Measurements from ENCODE around the gene SDK1. TPM values are rescaled to one million over a fixed set of nuclear protein-coding genes. Genes with fewer than 3 reads are reported as not detected.

SDK1 gene, protein sequence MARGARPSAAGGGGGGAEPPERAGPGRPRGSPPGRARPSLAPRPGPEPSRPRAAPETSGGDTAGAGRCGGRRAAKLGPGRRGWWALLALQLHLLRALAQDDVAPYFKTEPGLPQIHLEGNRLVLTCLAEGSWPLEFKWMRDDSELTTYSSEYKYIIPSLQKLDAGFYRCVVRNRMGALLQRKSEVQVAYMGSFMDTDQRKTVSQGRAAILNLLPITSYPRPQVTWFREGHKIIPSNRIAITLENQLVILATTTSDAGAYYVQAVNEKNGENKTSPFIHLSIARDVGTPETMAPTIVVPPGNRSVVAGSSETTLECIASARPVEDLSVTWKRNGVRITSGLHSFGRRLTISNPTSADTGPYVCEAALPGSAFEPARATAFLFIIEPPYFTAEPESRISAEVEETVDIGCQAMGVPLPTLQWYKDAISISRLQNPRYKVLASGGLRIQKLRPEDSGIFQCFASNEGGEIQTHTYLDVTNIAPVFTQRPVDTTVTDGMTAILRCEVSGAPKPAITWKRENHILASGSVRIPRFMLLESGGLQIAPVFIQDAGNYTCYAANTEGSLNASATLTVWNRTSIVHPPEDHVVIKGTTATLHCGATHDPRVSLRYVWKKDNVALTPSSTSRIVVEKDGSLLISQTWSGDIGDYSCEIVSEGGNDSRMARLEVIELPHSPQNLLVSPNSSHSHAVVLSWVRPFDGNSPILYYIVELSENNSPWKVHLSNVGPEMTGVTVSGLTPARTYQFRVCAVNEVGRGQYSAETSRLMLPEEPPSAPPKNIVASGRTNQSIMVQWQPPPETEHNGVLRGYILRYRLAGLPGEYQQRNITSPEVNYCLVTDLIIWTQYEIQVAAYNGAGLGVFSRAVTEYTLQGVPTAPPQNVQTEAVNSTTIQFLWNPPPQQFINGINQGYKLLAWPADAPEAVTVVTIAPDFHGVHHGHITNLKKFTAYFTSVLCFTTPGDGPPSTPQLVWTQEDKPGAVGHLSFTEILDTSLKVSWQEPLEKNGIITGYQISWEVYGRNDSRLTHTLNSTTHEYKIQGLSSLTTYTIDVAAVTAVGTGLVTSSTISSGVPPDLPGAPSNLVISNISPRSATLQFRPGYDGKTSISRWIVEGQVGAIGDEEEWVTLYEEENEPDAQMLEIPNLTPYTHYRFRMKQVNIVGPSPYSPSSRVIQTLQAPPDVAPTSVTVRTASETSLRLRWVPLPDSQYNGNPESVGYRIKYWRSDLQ (N-terminal part only)
- total RNA-seq (1 to 10 TPM in 2 of 5 experiments, under 1 TPM in 3; 0.07 to 2.5 (median 0.54) TPM), polyA plus RNA-seq (under 1 TPM; 0.22 to 0.58 TPM), total RNA-seq (6.3 reads per million, percentile 28 among the genes with 10 or more reads in this experiment)

GRCh38 chr7:3300651-3301448 lies at the start of gene SDK1:
TSS of gene SDK1 (plus strand) at chr7:3301252. CDS start at chr7:3301587, 335 bp downstream.
- intact Hi-C loops (cut with micrococcal nuclease), result loop anchor here (1.0 to 10.0 kb wide), 9 partner anchors 162 to 1444 kb away; no protein-coding TSS in a partner anchor
- peak within 1 kb of the TSS in 6 of 9 donors; percentile 51 to 80 (median 70) for H3K27ac Mint-ChIP-seq

GRCh38 chr7:3254718-3255117 lies 46.3 kb upstream of the SDK1 start:
- Mint-ChIP-seq H3K27ac (no peak overlapping the region), H3K9me3 (peaks cover 0 to 5% (median 0%) of the 10 kb centered on the region in 11 donors), H3K27me3 (peaks cover 5 to 14% (median 11%) of the 10 kb centered on the region in 5 donors), H3K4me3 (no peak overlapping the region), H3K4me1 (peaks cover 0 to 3% (median 0%) of the 10 kb centered on the region in 7 donors), H3K36me3 (peaks cover 0 to 3% (median 0%) of the 10 kb centered on the region in 5 donors)
- ChIA-PET CTCF (no interaction called here), POLR2A (no interaction called here)
- Histone ChIP-seq H3K27me3 (ENCODE audit: control insufficient read depth in 2 of 2, insufficient read depth in 2 of 2, low read length in 2 of 2) (no peaks in the 10 kb centered on the region), H3K27ac (ENCODE audit: low read depth, low read length) (no peak overlapping the region), H3K4me3 (ENCODE audit: low read length) (no peak overlapping the region), H3K4me1 (ENCODE audit: control insufficient read depth in 2 of 2, insufficient read depth in 2 of 2, low read length in 2 of 2) (no peaks in the 10 kb centered on the region), H3K9me3 (ENCODE audit: control insufficient read depth in 2 of 3, low read length in 3 of 3) (no peaks in the 10 kb centered on the region), H3K36me3 (ENCODE audit: control insufficient read depth in 2 of 3, insufficient read depth in 3 of 3, low read length in 3 of 3) (no peaks in the 10 kb centered on the region)
- ATAC-seq, result no peak
- intact Hi-C loops (cut with micrococcal nuclease), result no loop called here
- DNase-seq, result no peak

More at GRCh38 chr7:3300651-3301448, at the start of gene SDK1:
- H3K4me3 ChIP-seq (ENCODE audit: low read length), result peak within 1 kb of the TSS; percentile 53
- no peak within 1 kb of the TSS for H3K27ac ChIP-seq (ENCODE audit: low read depth, low read length)
- peaks cover 5 to 7% of the 10 kb centered on the region in 2 donors for H3K4me1 ChIP-seq (ENCODE audit: control insufficient read depth in 2 of 2, insufficient read depth in 2 of 2, low read length in 2 of 2)
- ChIA-PET POLR2A (interaction anchor here (1.5 kb wide), 1 partner anchor 9 kb away, joined by 6 read pairs; no protein-coding TSS in a partner anchor), CTCF (interaction anchor here (0.9 kb wide), 1 partner anchor 374 kb away, joined by 4 read pairs; no protein-coding TSS in a partner anchor)
- H3K9me3 ChIP-seq (ENCODE audit: control insufficient read depth in 2 of 3, low read length in 3 of 3), result no peaks in the 10 kb centered on the region
- Mint-ChIP-seq H3K36me3 (no peaks in the 10 kb centered on the region), H3K27me3 (peaks cover 4 to 55% (median 7%) of the 10 kb centered on the region in 5 donors), H3K4me1 (peaks cover 7 to 26% (median 12%) of the 10 kb centered on the region in 7 donors), H3K4me3 (peak within 1 kb of the TSS; percentile 39 to 94 (median 89)), H3K9me3 (no peaks in the 10 kb centered on the region)
- no peaks in the 10 kb centered on the region for H3K36me3 ChIP-seq (ENCODE audit: control insufficient read depth in 2 of 3, insufficient read depth in 3 of 3, low read length in 3 of 3)
- peak; percentile 94 for ATAC-seq
- no peaks in the 10 kb centered on the region for H3K27me3 ChIP-seq (ENCODE audit: control insufficient read depth in 2 of 2, insufficient read depth in 2 of 2, low read length in 2 of 2)
- DNase-seq, result peak; percentile 84 to 96 (median 93)

GRCh38 chr7:3259711-3260400 lies 41.2 kb upstream of the SDK1 start:
- CTCF ChIA-PET, result interaction anchor here (0.7 kb wide), 1 partner anchor 1829 kb away, joined by 3 read pairs; no protein-coding TSS in a partner anchor
- no peak for DNase-seq
- no peaks in the 10 kb centered on the region for H3K9me3 ChIP-seq (ENCODE audit: control insufficient read depth in 2 of 3, low read length in 3 of 3)
- H3K36me3 ChIP-seq (ENCODE audit: control insufficient read depth in 2 of 3, insufficient read depth in 3 of 3, low read length in 3 of 3), result no peaks in the 10 kb centered on the region
- H3K27ac Mint-ChIP-seq, result no peak overlapping the region
- peaks cover 0 to 5% (median 0%) of the 10 kb centered on the region in 11 donors for H3K9me3 Mint-ChIP-seq
- H3K27me3 Mint-ChIP-seq, result peaks cover 5 to 27% (median 24%) of the 10 kb centered on the region in 5 donors
- no peak for ATAC-seq
- no peaks in the 10 kb centered on the region for H3K36me3 Mint-ChIP-seq
- no peak overlapping the region for H3K27ac ChIP-seq (ENCODE audit: low read depth, low read length)
- H3K4me1 ChIP-seq (ENCODE audit: control insufficient read depth in 2 of 2, insufficient read depth in 2 of 2, low read length in 2 of 2), result no peaks in the 10 kb centered on the region
- H3K4me3 Mint-ChIP-seq, result peak overlapping the region in 8 of 10 donors; percentile 35 to 83 (median 63)
- intact Hi-C loops (cut with micrococcal nuclease), result no loop called here
- POLR2A ChIA-PET, result no interaction called here
- H3K4me3 ChIP-seq (ENCODE audit: low read length), result no peak overlapping the region
- H3K27me3 ChIP-seq (ENCODE audit: control insufficient read depth in 2 of 2, insufficient read depth in 2 of 2, low read length in 2 of 2), result no peaks in the 10 kb centered on the region
- peaks cover 0 to 6% (median 0%) of the 10 kb centered on the region in 7 donors for H3K4me1 Mint-ChIP-seq

DNA sequence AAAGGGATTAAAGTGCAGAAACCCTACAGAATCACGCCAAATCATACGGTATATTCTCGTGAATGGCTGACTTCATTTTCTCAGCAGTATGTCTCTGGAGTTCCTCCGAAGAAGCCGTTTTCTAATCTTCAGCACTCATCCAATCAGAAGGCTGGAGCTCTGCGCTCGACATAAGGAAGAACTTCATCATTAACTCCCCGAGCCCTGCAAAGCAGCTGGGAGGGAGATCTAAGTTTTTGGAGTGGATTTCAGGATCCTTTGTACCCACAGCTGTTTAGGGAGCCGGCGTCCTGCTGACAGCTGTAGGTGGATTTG lies 40.7 kb upstream of the SDK1 start:
- Mint-ChIP-seq H3K36me3 (no peaks in the 10 kb centered on the region), H3K4me1 (peaks cover 0 to 6% (median 0%) of the 10 kb centered on the region in 7 donors), H3K27me3 (peaks cover 5 to 32% (median 27%) of the 10 kb centered on the region in 5 donors), H3K27ac (no peak overlapping the region), H3K9me3 (peaks cover 0 to 5% (median 0%) of the 10 kb centered on the region in 11 donors), H3K4me3 (peak overlapping the region in 8 of 10 donors; percentile 35 to 83 (median 63))
- CTCF ChIA-PET, result interaction anchor here (0.7 kb wide), 1 partner anchor 1828 kb away, joined by 3 read pairs; no protein-coding TSS in a partner anchor
- H3K27me3 ChIP-seq (ENCODE audit: control insufficient read depth in 2 of 2, insufficient read depth in 2 of 2, low read length in 2 of 2), result no peaks in the 10 kb centered on the region
- DNase-seq (no peak), ATAC-seq (no peak)
- no peaks in the 10 kb centered on the region for H3K4me1 ChIP-seq (ENCODE audit: control insufficient read depth in 2 of 2, insufficient read depth in 2 of 2, low read length in 2 of 2)
- H3K36me3 ChIP-seq (ENCODE audit: control insufficient read depth in 2 of 3, insufficient read depth in 3 of 3, low read length in 3 of 3), result no peaks in the 10 kb centered on the region
- H3K27ac ChIP-seq (ENCODE audit: low read depth, low read length), result no peak overlapping the region
- intact Hi-C loops (cut with micrococcal nuclease), result no loop called here
- no peaks in the 10 kb centered on the region for H3K9me3 ChIP-seq (ENCODE audit: control insufficient read depth in 2 of 3, low read length in 3 of 3)
- no peak overlapping the region for H3K4me3 ChIP-seq (ENCODE audit: low read length)
- POLR2A ChIA-PET, result no interaction called here

DNA sequence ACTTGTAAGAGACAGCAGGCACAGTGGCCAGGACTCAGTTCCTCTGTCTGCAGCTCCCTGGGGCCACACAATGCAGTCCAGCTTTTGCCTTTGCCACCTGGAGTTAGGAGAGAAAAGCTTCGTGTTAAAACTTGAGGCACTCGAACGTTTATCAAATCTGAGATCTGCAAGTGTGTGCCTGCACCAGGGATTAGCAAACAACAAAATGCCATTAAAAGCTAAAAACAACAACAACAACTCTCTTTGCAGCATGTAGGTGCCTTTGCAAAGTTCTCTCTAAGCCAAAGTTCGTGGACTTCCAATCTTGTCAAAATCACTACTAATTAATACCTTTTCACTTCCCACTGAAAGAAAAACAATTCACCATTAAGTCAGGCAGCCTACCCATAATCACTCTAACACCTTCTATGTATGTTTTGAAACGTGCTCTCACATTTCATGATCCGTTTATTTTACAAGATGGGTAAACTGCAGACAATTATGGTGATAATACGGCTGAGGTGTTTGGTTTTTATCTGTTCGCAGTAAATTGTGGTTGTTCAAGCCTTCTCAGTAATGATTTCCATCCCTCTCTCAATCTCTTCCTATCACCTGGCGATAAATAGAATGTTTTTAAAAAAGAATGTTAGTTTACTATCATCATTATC lies 36.2 kb upstream of the SDK1 start:
- Mint-ChIP-seq H3K9me3 (peaks cover 0 to 2% (median 0%) of the 10 kb centered on the region in 11 donors), H3K36me3 (no peaks in the 10 kb centered on the region), H3K4me3 (no peak overlapping the region), H3K4me1 (peaks cover 0 to 6% (median 0%) of the 10 kb centered on the region in 7 donors), H3K27me3 (peaks cover 0 to 26% (median 23%) of the 10 kb centered on the region in 5 donors), H3K27ac (no peak overlapping the region)
- H3K9me3 ChIP-seq (ENCODE audit: control insufficient read depth in 2 of 3, low read length in 3 of 3), result no peaks in the 10 kb centered on the region
- intact Hi-C loops (cut with micrococcal nuclease), result no loop called here
- no peaks in the 10 kb centered on the region for H3K36me3 ChIP-seq (ENCODE audit: control insufficient read depth in 2 of 3, insufficient read depth in 3 of 3, low read length in 3 of 3)
- POLR2A ChIA-PET, result no interaction called here
- no peaks in the 10 kb centered on the region for H3K4me1 ChIP-seq (ENCODE audit: control insufficient read depth in 2 of 2, insufficient read depth in 2 of 2, low read length in 2 of 2)
- no peak overlapping the region for H3K27ac ChIP-seq (ENCODE audit: low read depth, low read length)
- ATAC-seq (no peak), DNase-seq (no peak)
- no peaks in the 10 kb centered on the region for H3K27me3 ChIP-seq (ENCODE audit: control insufficient read depth in 2 of 2, insufficient read depth in 2 of 2, low read length in 2 of 2)
- CTCF ChIA-PET, result no interaction called here
- no peak overlapping the region for H3K4me3 ChIP-seq (ENCODE audit: low read length)

Measured in naive thymus-derived CD4-positive, alpha-beta T cell (primary cell).